Neural cell (in vitro differentiated cells): ENCODE results near the gene VEGFB.

Experiments used
- EP300 ChIP-seq: fragments of 450-650 bp; conservative IDR thresholded peaks from 2 replicates; pipeline ENCODE4 v1.6.1; 2014; ENCODE audit warnings: antibody characterized with exemption, mild to moderate bottlenecking, moderate library complexity; ENCODE audit not compliant: poor library complexity, severe bottlenecking
- EZH2 ChIP-seq: fragments of 200-600, 300-800 bp; shearing (Covaris generic), sonication (generic); IDR thresholded peaks from 2 replicates; pipeline ENCODE4 v1.6.1; 2014; ENCODE audit warnings: antibody characterized with exemption, low read length, borderline replicate concordance, mild to moderate bottlenecking; ENCODE audit not compliant: insufficient read depth, poor library complexity, severe bottlenecking
- POLR2AphosphoS5 ChIP-seq: IDR thresholded peaks from 2 replicates; pipeline ENCODE4 v1.6.1; 2012
- TAF1 ChIP-seq: IDR thresholded peaks from 2 replicates; pipeline ENCODE4 v1.6.1; 2012; ENCODE audit warnings: low read depth
- TF ChIP-seq, protein P1 (sequence below): fragments of 450-650 bp; IDR thresholded peaks from 2 replicates; pipeline ENCODE4 v1.5.1; 2014; ENCODE audit warnings: antibody characterized with exemption, mild to moderate bottlenecking, moderate library complexity; ENCODE audit not compliant: poor library complexity, severe bottlenecking

DNA sequence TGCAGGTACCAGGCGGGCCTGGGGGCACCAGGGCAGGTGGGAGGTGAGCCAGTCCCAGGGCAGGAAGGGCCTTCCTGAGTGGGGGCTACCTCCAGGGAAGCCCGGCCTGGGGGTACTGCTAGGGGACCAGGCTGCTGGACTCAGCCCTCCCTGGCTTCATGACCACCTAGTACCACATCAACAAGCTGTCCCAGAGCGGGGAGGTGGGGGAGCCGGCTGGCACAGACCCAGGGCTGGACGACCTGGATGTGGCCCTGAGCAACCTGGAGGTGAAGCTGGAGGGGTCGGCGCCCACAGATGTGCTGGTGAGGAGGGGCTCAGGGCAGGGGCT, 15.1 kb upstream of the VEGFB start:
- TF ChIP-seq EP300 (no peak), EZH2 (no peak), TAF1 (no peak), POLR2AphosphoS5 (no peak)
- TF ChIP-seq, protein P1, sequence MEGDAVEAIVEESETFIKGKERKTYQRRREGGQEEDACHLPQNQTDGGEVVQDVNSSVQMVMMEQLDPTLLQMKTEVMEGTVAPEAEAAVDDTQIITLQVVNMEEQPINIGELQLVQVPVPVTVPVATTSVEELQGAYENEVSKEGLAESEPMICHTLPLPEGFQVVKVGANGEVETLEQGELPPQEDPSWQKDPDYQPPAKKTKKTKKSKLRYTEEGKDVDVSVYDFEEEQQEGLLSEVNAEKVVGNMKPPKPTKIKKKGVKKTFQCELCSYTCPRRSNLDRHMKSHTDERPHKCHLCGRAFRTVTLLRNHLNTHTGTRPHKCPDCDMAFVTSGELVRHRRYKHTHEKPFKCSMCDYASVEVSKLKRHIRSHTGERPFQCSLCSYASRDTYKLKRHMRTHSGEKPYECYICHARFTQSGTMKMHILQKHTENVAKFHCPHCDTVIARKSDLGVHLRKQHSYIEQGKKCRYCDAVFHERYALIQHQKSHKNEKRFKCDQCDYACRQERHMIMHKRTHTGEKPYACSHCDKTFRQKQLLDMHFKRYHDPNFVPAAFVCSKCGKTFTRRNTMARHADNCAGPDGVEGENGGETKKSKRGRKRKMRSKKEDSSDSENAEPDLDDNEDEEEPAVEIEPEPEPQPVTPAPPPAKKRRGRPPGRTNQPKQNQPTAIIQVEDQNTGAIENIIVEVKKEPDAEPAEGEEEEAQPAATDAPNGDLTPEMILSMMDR, result no peak
